Effector CD4-positive, alpha-beta T cell (primary cell): ENCODE results near the gene ACSM2A.
"Not testable (repeated sequence)": the region's sequence is repeated elsewhere in the genome, so short reads cannot be mapped to it uniquely, and the experiment has no call there.

Source experiments
- DNase-seq: peaks from one replicate; pipeline ENCODE4 v3.0.0-alpha.2; 2020

The ACSM2A gene

GRCh38 chr16:20459227-20459626, 7.9 kb downstream of the ACSM2A start:
- DNase-seq: not testable (repeated sequence)

- not testable (repeated sequence) for DNase-seq
These were observed 9.0 kb downstream of the ACSM2A start for GRCh38 chr16:20460313-20460712.

DNA sequence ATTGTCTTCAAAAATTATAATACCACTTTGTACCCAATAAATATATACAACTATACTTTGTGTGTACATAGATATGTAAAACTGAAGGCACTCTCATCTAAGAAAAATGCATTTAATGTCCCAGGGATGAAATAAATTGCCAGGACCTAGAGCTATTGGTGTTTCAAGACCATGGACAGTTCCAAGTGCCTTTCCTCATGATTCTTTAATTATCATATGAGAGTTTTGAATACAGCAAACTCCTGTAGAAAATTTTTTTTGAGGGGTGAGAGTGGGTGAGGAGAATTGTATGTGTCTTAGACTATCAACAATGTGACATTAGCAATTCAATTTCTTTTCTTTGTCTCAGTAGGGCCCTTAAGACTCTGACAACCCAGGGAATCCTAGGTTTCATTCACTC, 17.6 kb downstream of the ACSM2A start:
- not testable (repeated sequence) for DNase-seq

- not testable (repeated sequence) for DNase-seq
These were observed 18.6 kb downstream of the ACSM2A start for GRCh38 chr16:20469930-20470329.

DNA sequence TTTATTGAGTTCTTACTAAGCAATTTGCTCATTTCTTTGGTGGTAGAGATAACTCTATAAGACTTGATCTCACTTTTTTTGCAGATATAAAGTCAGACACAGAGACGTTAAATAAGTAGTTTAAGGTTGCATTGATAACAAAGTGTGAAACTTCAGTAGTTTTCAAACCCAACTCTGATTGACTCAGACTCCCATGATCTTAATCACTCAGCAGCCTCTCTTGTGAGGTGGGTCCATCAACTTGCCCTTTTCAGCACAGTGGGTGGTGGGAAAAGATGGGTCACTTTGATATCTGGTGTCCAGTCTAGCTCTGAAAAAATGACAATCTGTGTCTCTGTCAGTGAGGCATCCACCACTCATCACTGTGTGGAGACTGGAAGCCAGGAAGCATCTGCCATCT, 19.4 kb downstream of the ACSM2A start:
- not testable (repeated sequence) for DNase-seq

- not testable (repeated sequence) for DNase-seq
These were observed 25.9 kb downstream of the ACSM2A start for GRCh38 chr16:20477188-20477744.

DNA sequence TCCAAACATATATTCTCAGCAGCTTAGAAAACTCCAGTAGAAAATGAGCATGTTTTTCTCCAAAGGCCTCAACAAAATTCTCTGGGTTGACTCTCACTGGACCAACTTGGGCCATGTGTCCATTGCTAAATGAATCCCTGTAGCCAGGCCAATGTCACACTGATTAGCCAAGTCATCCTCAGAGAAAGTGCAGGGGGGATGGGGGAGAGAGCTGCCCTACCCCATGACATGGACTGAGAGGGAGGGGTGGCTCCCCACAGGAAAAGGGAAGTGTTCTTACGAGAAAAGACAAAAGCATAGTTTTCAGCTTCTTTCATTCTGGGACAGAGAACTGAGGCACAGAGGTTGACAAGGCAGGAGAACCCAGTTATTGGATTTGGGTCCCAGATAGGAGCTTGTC, 32.7 kb downstream of the ACSM2A start:
- not testable (repeated sequence) for DNase-seq

- no peak for DNase-seq
These were observed 33.4 kb downstream of the ACSM2A start for GRCh38 chr16:20484726-20485125.

DNA sequence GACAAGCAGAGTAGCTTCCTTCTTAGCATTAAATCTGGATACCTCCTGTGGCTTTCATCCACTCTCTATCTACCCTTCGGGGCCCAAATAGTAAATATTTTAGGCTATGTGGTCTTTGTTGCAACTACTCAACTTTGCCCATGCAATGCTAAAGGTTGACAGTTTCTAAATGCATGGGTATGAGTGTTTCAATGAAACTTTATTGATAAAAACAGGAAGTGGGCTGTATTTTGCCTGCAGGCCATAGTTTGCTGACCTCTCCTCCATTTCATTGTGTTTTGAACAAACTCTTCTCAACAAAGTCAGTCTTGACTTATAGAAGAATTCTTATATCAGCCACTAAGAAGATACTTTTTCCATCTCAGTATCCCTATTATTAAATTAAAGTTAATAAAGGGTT, 34.1 kb downstream of the ACSM2A start:
- no peak for DNase-seq

DNA sequence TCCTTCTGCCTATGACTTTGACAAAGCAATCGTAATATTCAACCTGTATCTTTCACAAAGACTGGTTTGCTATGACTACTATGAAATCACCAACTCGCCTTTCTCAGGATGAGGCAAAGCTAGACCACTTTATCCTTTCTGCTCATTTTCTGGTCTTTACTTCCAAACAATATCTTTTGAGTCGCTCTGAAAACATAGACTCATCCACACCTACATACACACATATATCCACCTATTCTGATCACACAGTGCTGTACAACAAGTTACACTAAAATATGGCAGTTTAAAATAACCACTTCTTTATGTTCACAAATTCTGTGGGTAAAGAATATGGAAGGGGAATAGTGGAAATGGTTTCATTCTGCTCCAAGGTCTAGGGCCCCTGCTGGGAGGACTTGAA, 39.7 kb downstream of the ACSM2A start:
- DNase-seq: not testable (repeated sequence)

GRCh38 chr16:20491448-20491847, 40.1 kb downstream of the ACSM2A start:
- DNase-seq: not testable (repeated sequence)

GRCh38 chr16:20504418-20504817, 53.1 kb downstream of the ACSM2A start:
- DNase-seq: no peak

- DNase-seq: no peak
These were observed 56.0 kb downstream of the ACSM2A start for GRCh38 chr16:20507280-20507679.

GRCh38 chr16:20510323-20510722, 59.0 kb downstream of the ACSM2A start:
- DNase-seq: no peak

DNA sequence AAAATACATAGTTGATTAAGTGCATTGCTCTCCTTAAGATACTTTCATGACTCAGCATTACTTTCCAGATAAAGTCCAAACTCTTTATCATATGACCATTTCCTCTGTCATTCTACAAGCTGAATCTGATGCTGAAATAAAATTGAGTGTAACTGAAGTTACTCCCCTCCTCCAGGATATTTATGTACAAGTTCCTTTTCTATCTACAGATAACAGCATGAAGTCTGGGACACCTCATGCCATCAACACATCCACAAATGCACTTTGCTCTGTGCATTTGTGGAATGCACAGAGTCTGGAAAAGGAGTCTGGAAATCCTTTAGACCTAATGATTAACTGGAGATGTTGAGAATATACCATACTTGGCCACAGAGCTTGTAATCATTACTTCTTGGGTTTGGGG, 64.4 kb downstream of the ACSM2A start:
- DNase-seq: no peak

DNA sequence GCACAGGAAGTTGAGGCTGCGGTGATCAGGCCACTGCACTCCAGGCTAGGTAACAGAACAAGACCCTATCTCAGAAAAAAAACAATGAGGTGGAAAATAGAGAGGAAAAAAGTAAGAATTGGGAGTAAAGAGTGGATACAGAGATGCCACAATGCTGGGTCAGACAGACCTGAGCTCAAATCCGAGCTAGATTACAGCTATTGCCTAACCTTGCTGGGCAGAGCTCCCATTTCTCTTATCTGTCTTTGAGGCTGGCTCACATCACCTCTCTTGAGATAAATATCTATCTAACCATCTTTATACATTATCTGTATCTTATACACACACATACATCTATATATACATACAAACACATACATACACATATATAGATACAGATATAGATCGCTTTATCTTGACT, 65.8 kb downstream of the ACSM2A start:
- no peak for DNase-seq

DNA sequence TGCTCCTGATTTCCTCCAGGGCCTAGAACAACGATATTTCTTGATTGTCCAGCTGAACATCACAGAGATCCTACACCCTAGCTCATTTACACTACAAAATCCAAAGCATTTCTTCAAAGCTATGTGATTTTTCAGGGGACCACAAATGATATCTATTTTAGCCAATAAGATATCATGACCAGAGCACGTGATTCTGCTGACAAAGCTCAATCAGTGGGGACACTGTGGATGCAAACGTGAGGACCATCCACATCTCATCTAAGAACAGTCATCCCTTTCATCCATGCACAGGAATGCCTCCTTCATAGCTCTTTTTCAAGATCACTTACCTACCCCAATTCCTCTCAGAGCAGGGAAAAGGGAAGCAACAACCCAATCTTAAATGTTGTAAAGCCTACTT, 67.9 kb downstream of the ACSM2A start:
- DNase-seq: no peak

DNA sequence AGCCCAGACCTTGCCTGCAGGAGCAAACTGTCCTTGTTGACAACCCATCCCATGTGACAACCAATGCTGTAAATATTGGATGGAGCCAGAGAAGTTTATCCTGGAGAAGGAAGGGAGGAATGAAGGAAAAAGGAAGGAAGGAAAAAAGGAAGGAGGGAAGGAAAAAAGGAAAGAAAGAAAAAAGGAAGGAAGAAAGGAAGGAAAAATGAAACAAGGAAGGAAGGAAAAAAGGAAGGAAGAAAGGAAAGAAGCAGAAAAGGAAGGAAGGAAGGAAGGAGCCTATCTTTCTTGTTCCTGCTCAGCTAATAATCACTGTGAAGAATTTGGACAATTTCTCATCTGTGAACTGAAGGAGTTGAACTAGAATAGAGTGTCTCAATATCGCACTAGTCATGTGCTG, 68.8 kb downstream of the ACSM2A start:
- DNase-seq: no peak

- DNase-seq: not testable (repeated sequence)
These were observed 80.5 kb downstream of the ACSM2A start for GRCh38 chr16:20531795-20532194.

DNA sequence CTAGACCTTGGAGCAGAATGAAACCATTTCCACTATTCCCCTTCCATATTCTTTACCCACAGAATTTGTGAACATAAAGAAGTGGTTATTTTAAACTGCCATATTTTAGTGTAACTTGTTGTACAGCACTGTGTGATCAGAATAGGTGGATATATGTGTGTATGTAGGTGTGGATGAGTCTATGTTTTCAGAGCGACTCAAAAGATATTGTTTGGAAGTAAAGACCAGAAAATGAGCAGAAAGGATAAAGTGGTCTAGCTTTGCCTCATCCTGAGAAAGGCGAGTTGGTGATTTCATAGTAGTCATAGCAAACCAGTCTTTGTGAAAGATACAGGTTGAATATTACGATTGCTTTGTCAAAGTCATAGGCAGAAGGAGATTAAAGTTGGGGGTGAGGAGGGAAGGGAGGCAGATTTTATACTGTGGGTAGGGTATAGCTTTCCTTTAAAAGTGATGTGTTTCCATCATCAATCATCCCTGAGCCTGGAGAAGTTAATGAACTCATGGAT, 81.0 kb downstream of the ACSM2A start:
- DNase-seq: not testable (repeated sequence)

DNA sequence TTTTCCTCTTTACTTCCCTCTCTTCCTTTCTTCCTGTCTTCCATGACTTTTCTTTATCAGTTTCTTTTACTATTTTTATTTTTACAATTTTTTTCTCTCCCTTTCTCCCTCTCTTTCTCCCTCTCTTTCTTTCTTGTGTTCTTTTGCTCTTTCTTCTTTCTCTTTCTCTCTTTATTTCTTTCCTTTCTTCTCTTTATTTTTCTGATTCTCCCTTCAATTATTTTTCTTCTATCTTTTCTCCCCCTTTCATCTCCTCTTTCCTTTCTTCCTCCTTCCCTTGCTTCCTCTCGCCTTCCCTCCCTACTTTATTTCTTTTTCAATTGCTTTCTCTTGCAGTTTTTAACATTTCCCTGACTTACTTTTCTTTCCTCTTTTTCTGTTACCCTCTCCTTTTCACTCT, 85.3 kb downstream of the ACSM2A start:
- not testable (repeated sequence) for DNase-seq
